Endothelial cell (in vitro differentiated cells): ENCODE measurements around the gene LYZL2. TPM values are rescaled to one million over a fixed set of nuclear protein-coding genes. Genes with fewer than 3 reads are reported as not detected.
A peak's percentile ranks its signal among the peaks of the same experiment; 100 is the strongest.
"Not testable (repeated sequence)": the region's sequence is repeated elsewhere in the genome, so short reads cannot be mapped to it uniquely, and the experiment has no call there.

ENCODE experiments used
- DNase-seq: peaks from one replicate; pipeline ENCODE4 v3.0.0; 2021; ENCODE audit warnings: low spot score
- H3K27ac Mint-ChIP-seq: one replicate; pipeline ENCODE4 v1.8.0; 2021; ENCODE audit warnings: mixed read lengths, inconsistent platforms; ENCODE audit not compliant: unreplicated experiment
- H3K27me3 Mint-ChIP-seq: one replicate; pipeline ENCODE4 v1.8.0; 2021; ENCODE audit warnings: mild to moderate bottlenecking, moderate library complexity, mixed read lengths, inconsistent platforms; ENCODE audit not compliant: unreplicated experiment
- H3K36me3 Mint-ChIP-seq: one replicate; pipeline ENCODE4 v1.8.0; 2021; ENCODE audit warnings: mild to moderate bottlenecking, low read depth, mixed read lengths, inconsistent platforms; ENCODE audit not compliant: unreplicated experiment
- H3K4me1 Mint-ChIP-seq: one replicate; pipeline ENCODE4 v1.8.0; 2021; ENCODE audit warnings: mild to moderate bottlenecking, mixed read lengths, inconsistent platforms; ENCODE audit not compliant: unreplicated experiment
- H3K4me3 Mint-ChIP-seq: one replicate; pipeline ENCODE4 v1.8.0; 2021; ENCODE audit warnings: mild to moderate bottlenecking, mixed read lengths, inconsistent platforms; ENCODE audit not compliant: unreplicated experiment
- H3K9me3 Mint-ChIP-seq: one replicate; pipeline ENCODE4 v1.8.0; 2021; ENCODE audit warnings: mixed read lengths, inconsistent platforms; ENCODE audit not compliant: unreplicated experiment
- total RNA-seq: library from RNA; stranded (reverse); fragmentation: NEBNext Ultra II Directional; extraction: Animal tissue kit (Norgen Biotek cat#: 25700); gene quantifications from one replicate; pipeline ENCODE4 v1.2.1, GENCODE V29; 2021; ENCODE audit not compliant: unreplicated experiment
- TF ChIP-seq, protein P1 (sequence below): fragments of 200-600 bp; sonication (generic); IDR thresholded peaks from one replicate; pipeline ENCODE4 v1.5.0; 2021; ENCODE audit warnings: antibody characterized with exemption; ENCODE audit not compliant: unreplicated experiment

Gene LYZL2
- total RNA-seq, 1 donor from 2014 or later = not detected

DNA sequence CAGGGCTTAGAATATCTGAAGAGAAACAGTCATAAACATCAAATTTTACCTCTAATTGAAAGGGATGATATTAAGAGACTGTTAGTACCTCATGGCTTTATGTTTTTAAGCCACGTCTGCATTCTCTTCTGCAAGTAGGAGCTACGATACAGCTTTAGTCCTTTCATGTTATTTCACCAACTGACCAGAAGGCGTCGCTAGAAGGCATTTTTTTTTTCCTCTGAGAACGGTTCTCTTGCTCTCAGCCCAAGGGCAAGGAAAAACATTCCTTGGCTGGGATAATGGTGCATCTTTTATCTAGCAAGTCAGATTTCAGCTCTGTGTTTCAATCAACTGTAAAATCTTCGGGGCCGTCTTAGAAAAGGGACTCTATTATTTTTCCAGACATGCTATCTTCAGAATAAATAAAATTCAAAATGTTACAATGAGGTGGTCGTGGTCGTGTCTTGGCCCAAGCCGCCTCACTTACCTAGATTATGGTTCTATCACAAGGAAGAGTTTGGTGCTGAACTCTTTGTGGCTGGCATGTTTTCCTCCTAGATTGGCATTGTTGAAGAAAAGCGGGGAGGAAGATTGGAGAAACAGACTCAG lies 41.6 kb upstream of the LYZL2 start:
- Mint-ChIP-seq H3K36me3 (no peaks in the 10 kb centered on the region), H3K9me3 (no peaks in the 10 kb centered on the region), H3K4me1 (peaks cover 13% of the 10 kb centered on the region), H3K27me3 (peaks cover 1% of the 10 kb centered on the region), H3K27ac (no peak overlapping the region), H3K4me3 (no peak overlapping the region)
- TF ChIP-seq, protein P1, sequence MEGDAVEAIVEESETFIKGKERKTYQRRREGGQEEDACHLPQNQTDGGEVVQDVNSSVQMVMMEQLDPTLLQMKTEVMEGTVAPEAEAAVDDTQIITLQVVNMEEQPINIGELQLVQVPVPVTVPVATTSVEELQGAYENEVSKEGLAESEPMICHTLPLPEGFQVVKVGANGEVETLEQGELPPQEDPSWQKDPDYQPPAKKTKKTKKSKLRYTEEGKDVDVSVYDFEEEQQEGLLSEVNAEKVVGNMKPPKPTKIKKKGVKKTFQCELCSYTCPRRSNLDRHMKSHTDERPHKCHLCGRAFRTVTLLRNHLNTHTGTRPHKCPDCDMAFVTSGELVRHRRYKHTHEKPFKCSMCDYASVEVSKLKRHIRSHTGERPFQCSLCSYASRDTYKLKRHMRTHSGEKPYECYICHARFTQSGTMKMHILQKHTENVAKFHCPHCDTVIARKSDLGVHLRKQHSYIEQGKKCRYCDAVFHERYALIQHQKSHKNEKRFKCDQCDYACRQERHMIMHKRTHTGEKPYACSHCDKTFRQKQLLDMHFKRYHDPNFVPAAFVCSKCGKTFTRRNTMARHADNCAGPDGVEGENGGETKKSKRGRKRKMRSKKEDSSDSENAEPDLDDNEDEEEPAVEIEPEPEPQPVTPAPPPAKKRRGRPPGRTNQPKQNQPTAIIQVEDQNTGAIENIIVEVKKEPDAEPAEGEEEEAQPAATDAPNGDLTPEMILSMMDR = peak; percentile 93
- DNase-seq = peak; percentile 55

DNA sequence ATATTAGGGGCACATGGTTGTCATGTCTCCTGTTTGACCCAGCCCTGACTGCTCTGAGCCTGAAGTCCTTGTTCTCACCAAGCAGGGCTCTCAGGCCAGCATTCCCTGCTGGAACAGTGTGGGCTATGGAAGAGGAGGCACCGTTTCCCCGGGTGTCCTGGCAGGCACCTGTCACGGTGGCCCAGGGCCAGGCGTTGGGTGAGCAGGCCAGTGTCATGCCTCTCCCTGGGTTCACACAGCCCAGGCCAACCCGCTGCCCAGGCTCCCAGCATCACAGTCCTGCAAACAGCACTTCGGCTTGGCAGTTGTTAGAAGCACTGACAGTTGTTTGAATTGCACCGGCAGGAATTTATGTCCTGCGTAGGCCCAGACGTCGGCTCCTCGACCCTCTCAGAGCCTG lies 38.4 kb upstream of the LYZL2 start:
- H3K9me3 Mint-ChIP-seq, H3K27me3 Mint-ChIP-seq, DNase-seq, H3K27ac Mint-ChIP-seq, H3K36me3 Mint-ChIP-seq, H3K4me3 Mint-ChIP-seq: not testable (repeated sequence)
- H3K4me1 Mint-ChIP-seq = peaks cover 13% of the 10 kb centered on the region

DNA sequence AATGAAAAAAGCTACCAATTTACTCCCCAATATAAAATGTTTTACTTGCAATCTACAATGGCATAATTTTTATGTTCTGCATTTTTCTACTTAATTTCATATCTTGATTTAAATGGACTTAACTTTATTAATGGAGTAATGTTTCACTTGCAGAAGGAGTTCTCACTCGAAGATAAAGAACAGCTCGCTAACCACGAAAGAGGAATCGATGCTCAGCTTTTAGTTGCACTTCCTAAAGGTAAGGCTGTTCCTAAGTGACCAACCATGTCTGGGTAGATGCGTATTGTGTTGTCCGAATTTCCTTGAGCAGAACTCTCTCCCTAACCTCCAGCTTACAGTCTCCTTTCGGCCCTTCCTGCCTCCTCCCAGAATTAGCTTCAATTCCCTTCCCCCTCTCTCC lies 33.9 kb upstream of the LYZL2 start:
- H3K36me3 Mint-ChIP-seq, H3K4me1 Mint-ChIP-seq, H3K27me3 Mint-ChIP-seq, H3K9me3 Mint-ChIP-seq, H3K4me3 Mint-ChIP-seq, DNase-seq, H3K27ac Mint-ChIP-seq: not testable (repeated sequence)

DNA sequence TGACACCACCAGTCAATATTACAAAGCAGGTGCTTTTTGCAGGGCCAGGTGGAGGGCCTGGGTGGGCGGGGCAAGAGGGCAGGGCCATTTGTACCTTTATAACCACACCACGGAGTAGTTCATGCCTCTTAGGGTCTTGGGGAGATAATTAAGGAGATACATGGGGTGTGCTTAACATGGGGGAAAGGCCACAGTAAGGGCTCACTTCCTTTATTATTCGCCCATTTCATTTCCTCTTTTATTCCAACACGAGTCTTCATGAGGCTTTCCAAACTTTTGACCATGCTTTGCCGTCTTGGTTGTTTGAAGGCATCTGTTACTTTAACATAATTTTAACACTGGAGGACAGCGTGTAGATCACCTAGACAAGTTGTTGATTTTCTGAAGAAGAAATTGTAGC lies 33.3 kb upstream of the LYZL2 start:
- Mint-ChIP-seq H3K4me1 (peaks cover 3% of the 10 kb centered on the region), H3K27me3 (no peaks in the 10 kb centered on the region), H3K36me3 (no peaks in the 10 kb centered on the region), H3K9me3 (no peaks in the 10 kb centered on the region), H3K27ac (no peak overlapping the region), H3K4me3 (no peak overlapping the region)
- TF ChIP-seq, protein P1 = no peak
- DNase-seq = no peak

DNA sequence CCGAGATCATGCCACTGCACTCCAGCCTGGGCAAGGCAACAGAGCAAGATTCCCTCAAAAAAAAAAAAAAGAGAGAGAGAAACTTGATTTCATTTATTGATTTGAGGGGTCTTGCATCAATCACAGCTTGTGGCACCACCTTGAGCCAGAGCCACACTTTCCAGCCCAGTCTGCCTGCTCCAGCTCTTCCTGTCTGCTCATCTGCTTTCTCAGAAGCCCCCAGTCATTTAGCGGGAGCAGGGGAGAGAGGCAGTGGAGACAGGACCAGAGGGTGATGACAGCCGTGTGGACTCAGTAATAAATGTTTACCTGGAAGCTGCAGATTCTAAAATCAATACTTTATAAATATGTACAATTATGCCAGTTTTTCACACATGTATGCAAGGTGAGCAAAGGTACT lies 30.8 kb upstream of the LYZL2 start:
- not testable (repeated sequence) for H3K27me3 Mint-ChIP-seq, H3K27ac Mint-ChIP-seq

DNA sequence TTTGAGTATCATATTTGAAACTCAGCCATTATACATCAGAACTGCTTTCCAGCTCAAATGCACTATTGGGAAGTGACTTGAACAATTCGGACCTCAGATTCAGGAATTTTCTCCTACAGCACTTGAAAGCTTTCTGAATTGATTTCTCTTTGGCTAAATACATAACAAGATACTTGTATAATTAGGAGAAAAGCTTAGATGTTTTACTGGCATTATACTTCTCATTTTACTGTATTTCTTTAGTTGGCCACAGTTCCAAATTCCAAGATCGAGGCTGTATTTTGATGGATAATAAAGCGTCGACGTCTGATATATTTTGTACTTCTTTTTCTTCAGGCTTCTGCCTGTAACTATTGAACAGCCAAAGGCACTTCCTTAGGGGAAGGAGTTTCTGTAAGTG lies 26.7 kb upstream of the LYZL2 start:
- no peaks in the 10 kb centered on the region for H3K36me3 Mint-ChIP-seq
- TF ChIP-seq, protein P1 = no peak
- H3K4me3 Mint-ChIP-seq = no peak overlapping the region
- no peaks in the 10 kb centered on the region for H3K9me3 Mint-ChIP-seq
- no peak overlapping the region for H3K27ac Mint-ChIP-seq
- peaks cover 1% of the 10 kb centered on the region for H3K27me3 Mint-ChIP-seq
- H3K4me1 Mint-ChIP-seq = peaks cover 3% of the 10 kb centered on the region
- no peak for DNase-seq

More for the DNA sequence above, 30.8 kb upstream of the LYZL2 start:
- not testable (repeated sequence) for H3K9me3 Mint-ChIP-seq, H3K4me1 Mint-ChIP-seq, H3K4me3 Mint-ChIP-seq, DNase-seq, H3K36me3 Mint-ChIP-seq

DNA sequence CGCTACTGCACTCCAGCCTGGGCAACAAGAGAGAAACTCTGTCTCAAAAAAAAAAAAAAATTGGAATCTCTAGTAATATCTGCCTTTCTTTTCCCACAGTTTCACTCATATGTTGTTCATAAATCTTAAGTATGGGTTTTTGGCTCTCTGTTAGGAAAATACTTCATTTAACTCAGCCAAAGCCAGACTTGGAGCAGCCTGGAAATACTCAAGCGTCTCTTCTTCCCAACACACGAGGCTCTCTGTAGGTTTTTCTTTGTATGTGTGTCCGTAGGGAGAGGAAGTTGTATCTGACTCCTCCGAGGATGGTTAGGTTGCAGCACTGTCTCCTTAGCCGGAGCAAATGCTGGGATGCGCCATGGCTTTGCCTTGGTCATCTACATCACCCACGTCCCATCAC lies 25.4 kb upstream of the LYZL2 start:
- not testable (repeated sequence) for H3K4me3 Mint-ChIP-seq, H3K9me3 Mint-ChIP-seq, H3K27me3 Mint-ChIP-seq, H3K36me3 Mint-ChIP-seq, H3K4me1 Mint-ChIP-seq, DNase-seq, H3K27ac Mint-ChIP-seq

DNA sequence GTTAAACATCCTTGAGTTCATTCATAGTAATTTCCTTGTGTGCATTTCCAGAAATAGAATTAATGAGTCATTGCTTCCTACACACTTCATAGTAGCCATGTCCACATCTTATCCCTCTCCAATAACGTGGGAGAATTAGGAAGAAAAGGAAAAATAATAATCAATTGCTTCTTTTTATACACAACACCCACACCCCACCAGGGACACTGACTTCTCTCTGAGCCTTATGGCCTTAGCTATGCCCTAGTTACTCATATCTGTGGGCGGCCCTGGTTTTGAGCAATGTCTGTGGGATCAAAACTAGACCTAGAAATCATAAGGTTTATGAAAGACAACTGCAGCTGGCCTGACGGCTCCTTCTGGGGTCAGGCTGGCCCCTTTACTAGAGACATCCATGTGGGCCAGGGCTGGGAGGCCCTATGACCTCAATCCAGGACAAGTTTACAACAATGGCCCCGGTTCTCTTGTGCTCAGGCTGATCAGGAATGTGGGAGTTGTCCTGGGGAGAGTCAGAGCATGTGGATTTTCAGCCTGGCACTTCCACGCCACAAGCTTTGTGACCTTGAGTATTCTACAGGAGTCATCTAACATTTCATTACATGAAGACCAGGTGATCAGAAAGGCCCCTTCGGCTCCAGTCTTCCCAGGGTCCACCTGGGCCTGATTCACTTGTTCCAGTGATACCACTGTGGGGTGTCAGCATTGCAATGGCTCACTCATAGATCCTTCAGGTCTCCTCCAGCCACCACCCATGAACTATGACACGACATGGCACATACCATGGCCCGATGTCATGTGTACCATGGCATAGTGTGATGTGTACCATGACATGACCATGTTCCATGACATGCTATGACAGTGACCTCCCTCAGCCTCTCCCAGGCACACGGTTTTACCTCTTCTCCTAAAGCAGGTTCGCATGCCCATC lies 22.2 kb upstream of the LYZL2 start:
- not testable (repeated sequence) for H3K27ac Mint-ChIP-seq, H3K4me1 Mint-ChIP-seq, H3K36me3 Mint-ChIP-seq, H3K27me3 Mint-ChIP-seq, H3K4me3 Mint-ChIP-seq, DNase-seq, H3K9me3 Mint-ChIP-seq
